Breast epithelium (tissue), 3 donors: Measurements from ENCODE around the gene SS18L1.

Experiments used
- POLR2A ChIP-seq: fragments of 450-650 bp; IDR thresholded peaks from one replicate; pipeline ENCODE4 v1.6.1; 2016; ENCODE audit warnings: antibody characterized with exemption, mild to moderate bottlenecking, moderate library complexity
- POLR2AphosphoS5 ChIP-seq, 3 donors: sonication (generic); formaldehyde crosslinking; IDR thresholded peaks; one replicate each; pipeline ENCODE4 v1.6.1; 2017; ENCODE audit warnings: antibody characterized with exemption in 3 of 3
- TF ChIP-seq, protein P1 (sequence below), 3 donors: fragments of 450-650 bp; IDR thresholded peaks; one replicate each; pipeline ENCODE4 v1.5.1; 2016 to 2017; ENCODE audit warnings: antibody characterized with exemption in 3 of 3, mild to moderate bottlenecking in 3 of 3, moderate library complexity in 3 of 3

DNA sequence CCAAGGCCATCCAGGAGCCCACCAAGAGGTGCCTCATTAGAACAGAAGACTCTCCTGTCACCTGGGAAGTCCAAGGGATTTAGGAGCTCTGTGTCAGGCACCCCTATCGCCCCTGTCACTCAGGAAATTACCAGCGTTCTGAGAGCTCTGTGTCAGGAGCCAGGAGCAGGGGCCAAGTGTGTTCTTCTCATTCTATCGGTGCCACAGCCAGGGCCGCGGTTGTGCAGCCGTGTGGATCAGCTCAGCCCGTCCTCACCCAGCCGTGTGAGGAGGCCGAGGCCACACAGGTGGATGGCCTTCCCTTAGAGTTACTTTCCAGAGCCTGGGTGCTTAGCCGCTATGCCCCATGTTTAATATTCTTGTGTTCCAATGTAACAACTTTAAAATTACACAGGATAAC is 49.1 kb downstream of the SS18L1 start:
- TF ChIP-seq, protein P1, sequence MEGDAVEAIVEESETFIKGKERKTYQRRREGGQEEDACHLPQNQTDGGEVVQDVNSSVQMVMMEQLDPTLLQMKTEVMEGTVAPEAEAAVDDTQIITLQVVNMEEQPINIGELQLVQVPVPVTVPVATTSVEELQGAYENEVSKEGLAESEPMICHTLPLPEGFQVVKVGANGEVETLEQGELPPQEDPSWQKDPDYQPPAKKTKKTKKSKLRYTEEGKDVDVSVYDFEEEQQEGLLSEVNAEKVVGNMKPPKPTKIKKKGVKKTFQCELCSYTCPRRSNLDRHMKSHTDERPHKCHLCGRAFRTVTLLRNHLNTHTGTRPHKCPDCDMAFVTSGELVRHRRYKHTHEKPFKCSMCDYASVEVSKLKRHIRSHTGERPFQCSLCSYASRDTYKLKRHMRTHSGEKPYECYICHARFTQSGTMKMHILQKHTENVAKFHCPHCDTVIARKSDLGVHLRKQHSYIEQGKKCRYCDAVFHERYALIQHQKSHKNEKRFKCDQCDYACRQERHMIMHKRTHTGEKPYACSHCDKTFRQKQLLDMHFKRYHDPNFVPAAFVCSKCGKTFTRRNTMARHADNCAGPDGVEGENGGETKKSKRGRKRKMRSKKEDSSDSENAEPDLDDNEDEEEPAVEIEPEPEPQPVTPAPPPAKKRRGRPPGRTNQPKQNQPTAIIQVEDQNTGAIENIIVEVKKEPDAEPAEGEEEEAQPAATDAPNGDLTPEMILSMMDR (IDR thresholded peaks at IDR 0.05): no peak
- TF ChIP-seq POLR2AphosphoS5 (IDR thresholded peaks at IDR 0.05): no peak
- no peak for TF ChIP-seq POLR2A
